A673 (cell line): ENCODE results near the gene COL4A2. TPM values are rescaled to one million over a fixed set of nuclear protein-coding genes. Genes with fewer than 3 reads are reported as not detected.
A peak's percentile ranks its signal among the peaks of the same experiment; 100 is the strongest.

ENCODE experiments used
- BruUV-seq: library from RNA; stranded (reverse); fragments of 400-500 nt; replicated peaks from 2 replicates; lab custom pipeline; 2021; lab: Mats Ljungman, UMichigan
- CTCF ChIA-PET: fragments of 300-600 bp; sonication (Branson Sonifier 250); formaldehyde crosslinking; loops from one replicate; lab custom pipeline; 2022; ENCODE audit warnings: antibody characterized with exemption; lab: Charles Lee
- POLR2A ChIA-PET: fragments of 300-600 bp; sonication (Branson Sonifier 250); formaldehyde crosslinking; loops from one replicate; lab custom pipeline; 2022; ENCODE audit warnings: antibody characterized with exemption; ENCODE audit not compliant: low non-redundant PET; lab: Charles Lee
- DNase-seq: peaks from one replicate; pipeline ENCODE4 v3.0.0-alpha.2; 2015; ENCODE audit warnings: low spot score
- H3K27ac ChIP-seq: fragments of 200-600 bp; sonication (generic); 2 replicates; pipeline ENCODE4 v1.5.1; 2016; ENCODE audit warnings: mixed run types, low read depth, mild to moderate bottlenecking, mixed read lengths, antibody characterized with exemption, low read length; ENCODE audit not compliant: poor library complexity, severe bottlenecking
- H3K27me3 ChIP-seq: fragments of 200-600 bp; sonication (generic); replicated peaks from 2 replicates; pipeline ENCODE4 v1.6.1; 2017; ENCODE audit warnings: mixed run types, low read depth, mild to moderate bottlenecking, mixed read lengths, antibody characterized with exemption, low read length; ENCODE audit not compliant: insufficient read depth, poor library complexity
- H3K36me3 ChIP-seq: fragments of 200-600 bp; sonication (generic); 2 replicates; pipeline ENCODE4 v1.6.1; 2016; ENCODE audit warnings: mixed run types, mild to moderate bottlenecking, mixed read lengths, antibody characterized with exemption, low read length; ENCODE audit not compliant: insufficient read depth, poor library complexity, severe bottlenecking
- H3K4me1 ChIP-seq: fragments of 200-600 bp; sonication (generic); 2 replicates; pipeline ENCODE4 v1.6.1; 2017; ENCODE audit warnings: mixed run types, mild to moderate bottlenecking, mixed read lengths, antibody characterized with exemption, low read length; ENCODE audit not compliant: insufficient read depth, poor library complexity, severe bottlenecking
- H3K4me3 ChIP-seq: fragments of 200-600 bp; sonication (generic); 2 replicates; pipeline ENCODE4 v1.5.1; 2016; ENCODE audit warnings: low read depth, mixed run types, mild to moderate bottlenecking, mixed read lengths, low read length; ENCODE audit not compliant: poor library complexity, severe bottlenecking
- H3K9me3 ChIP-seq: fragments of 200-600 bp; sonication (generic); 2 replicates; pipeline ENCODE4 v1.6.1; 2016; ENCODE audit warnings: mixed run types, low read depth, mild to moderate bottlenecking, mixed read lengths, antibody characterized with exemption, low read length; ENCODE audit not compliant: poor library complexity, severe bottlenecking
- CTCF ChIP-seq: fragments of 300-800, 200-600 bp; sonication (generic); conservative IDR thresholded peaks from 2 replicates; pipeline ENCODE4 v1.5.1; 2017; ENCODE audit warnings: low read depth, mild to moderate bottlenecking, antibody characterized with exemption, low read length, moderate library complexity, mixed read lengths
- EZH2 ChIP-seq: fragments of 200-600 bp; sonication (generic); IDR thresholded peaks from 2 replicates; pipeline ENCODE4 v1.6.1; 2017; ENCODE audit warnings: borderline replicate concordance, low read depth, mild to moderate bottlenecking, mixed read lengths, antibody characterized with exemption, low read length; ENCODE audit not compliant: poor library complexity, severe bottlenecking
- intact Hi-C: fragments of 100-400 bp; cut with micrococcal nuclease; formaldehyde crosslinking; loops from one replicate; pipeline ENCODE4 v1.10.0; 2022; ENCODE audit not compliant: unreplicated experiment
- total RNA-seq: library from RNA; stranded (reverse); gene quantifications from 2 replicates; pipeline ENCODE4 v1.2.3, GENCODE V29; 2021

The COL4A2 gene
- total RNA-seq, 1 experiment from 2014 or later = 184 TPM

GRCh38 chr13:110499621-110500281, 192.7 kb downstream of the COL4A2 start:
- intact Hi-C loops = no loop called here
- H3K4me1 ChIP-seq = peaks cover 14% of the 10 kb centered on the region
- peak overlapping the region; percentile 34 for H3K27ac ChIP-seq
- H3K27me3 ChIP-seq = no peaks in the 10 kb centered on the region
- DNase-seq = peak; percentile 75
- POLR2A ChIA-PET = no interaction called here
- H3K9me3 ChIP-seq = no peaks in the 10 kb centered on the region
- TF ChIP-seq EZH2 (no peak), CTCF (no peak)
- no peak overlapping the region for H3K4me3 ChIP-seq
- CTCF ChIA-PET = no interaction called here
- BruUV-seq = no TSS peak
- peaks cover 51% of the 10 kb centered on the region for H3K36me3 ChIP-seq

GRCh38 chr13:110500341-110500740, 193.3 kb downstream of the COL4A2 start:
- no peak for DNase-seq
- intact Hi-C loops = no loop called here
- Histone ChIP-seq H3K36me3 (peaks cover 47% of the 10 kb centered on the region), H3K9me3 (no peaks in the 10 kb centered on the region), H3K27me3 (no peaks in the 10 kb centered on the region), H3K4me1 (peaks cover 14% of the 10 kb centered on the region), H3K27ac (no peak overlapping the region), H3K4me3 (no peak overlapping the region)
- BruUV-seq = no TSS peak
- TF ChIP-seq EZH2 = no peak
- TF ChIP-seq CTCF = no peak
- CTCF ChIA-PET = no interaction called here
- POLR2A ChIA-PET = no interaction called here

GRCh38 chr13:110501188-110501587, 194.1 kb downstream of the COL4A2 start:
- peaks cover 14% of the 10 kb centered on the region for H3K4me1 ChIP-seq
- POLR2A ChIA-PET = no interaction called here
- no TSS peak for BruUV-seq
- no peak for DNase-seq
- no peak for TF ChIP-seq CTCF
- no peak for TF ChIP-seq EZH2
- peaks cover 40% of the 10 kb centered on the region for H3K36me3 ChIP-seq
- no peak overlapping the region for H3K27ac ChIP-seq
- CTCF ChIA-PET = no interaction called here
- intact Hi-C loops = no loop called here
- H3K27me3 ChIP-seq = no peaks in the 10 kb centered on the region
- H3K4me3 ChIP-seq = no peak overlapping the region
- H3K9me3 ChIP-seq = no peaks in the 10 kb centered on the region
